ENCODE measurements around the gene EZR.

DNA sequence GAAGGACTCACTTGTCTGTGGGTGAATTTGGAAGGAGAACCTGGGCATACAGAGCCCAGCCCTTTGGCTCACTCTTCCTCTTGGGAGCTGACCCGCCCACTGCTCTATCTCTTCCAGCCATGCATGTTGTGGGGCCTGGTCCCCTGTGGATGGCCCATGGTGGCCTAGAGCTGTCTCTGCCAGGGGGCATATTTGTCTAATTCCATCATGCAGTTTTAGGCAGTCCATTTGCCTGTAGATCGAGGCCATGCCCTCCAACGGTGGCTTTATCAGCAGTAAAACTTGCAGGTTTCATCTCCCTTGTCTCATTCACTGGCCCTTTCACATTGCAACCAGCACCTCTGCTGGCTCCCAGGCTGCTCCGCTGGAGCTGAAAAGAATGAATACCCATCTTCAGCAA, 12.9 kb upstream of the EZR start:
- TF ChIP-seq, protein P1, sequence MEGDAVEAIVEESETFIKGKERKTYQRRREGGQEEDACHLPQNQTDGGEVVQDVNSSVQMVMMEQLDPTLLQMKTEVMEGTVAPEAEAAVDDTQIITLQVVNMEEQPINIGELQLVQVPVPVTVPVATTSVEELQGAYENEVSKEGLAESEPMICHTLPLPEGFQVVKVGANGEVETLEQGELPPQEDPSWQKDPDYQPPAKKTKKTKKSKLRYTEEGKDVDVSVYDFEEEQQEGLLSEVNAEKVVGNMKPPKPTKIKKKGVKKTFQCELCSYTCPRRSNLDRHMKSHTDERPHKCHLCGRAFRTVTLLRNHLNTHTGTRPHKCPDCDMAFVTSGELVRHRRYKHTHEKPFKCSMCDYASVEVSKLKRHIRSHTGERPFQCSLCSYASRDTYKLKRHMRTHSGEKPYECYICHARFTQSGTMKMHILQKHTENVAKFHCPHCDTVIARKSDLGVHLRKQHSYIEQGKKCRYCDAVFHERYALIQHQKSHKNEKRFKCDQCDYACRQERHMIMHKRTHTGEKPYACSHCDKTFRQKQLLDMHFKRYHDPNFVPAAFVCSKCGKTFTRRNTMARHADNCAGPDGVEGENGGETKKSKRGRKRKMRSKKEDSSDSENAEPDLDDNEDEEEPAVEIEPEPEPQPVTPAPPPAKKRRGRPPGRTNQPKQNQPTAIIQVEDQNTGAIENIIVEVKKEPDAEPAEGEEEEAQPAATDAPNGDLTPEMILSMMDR (IDR thresholded peaks at IDR 0.05): no peak
- TF ChIP-seq POLR2A (IDR thresholded peaks at IDR 0.05): no peak
- TF ChIP-seq POLR2AphosphoS5 (IDR thresholded peaks at IDR 0.05): no peak
- no peak for TF ChIP-seq EP300 (IDR thresholded peaks at IDR 0.05)
